Measurements from ENCODE around the gene MTHFD2.

The MTHFD2 gene

GRCh38 chr2:74191596-74192380 lies 6.6 kb upstream of the MTHFD2 start:
- CTCF ChIA-PET, result interaction anchor here (0.5 to 1.4 kb wide), 6 partner anchors 8 to 201 kb away, joined by 3 to 5 read pairs (median 3); partner anchors contain the start of gene BOLA3
- no peaks in the 10 kb centered on the region for H3K9me3 ChIP-seq (ENCODE audit: control insufficient read depth, insufficient read depth, low read depth, low read length)
- no peaks in the 10 kb centered on the region for H3K36me3 ChIP-seq (ENCODE audit: control insufficient read depth in 2 of 2, insufficient read depth in 1 of 2, low read length in 2 of 2)
- H3K27ac ChIP-seq (ENCODE audit: extremely low read depth, low read depth, low read length), result no peak overlapping the region
- POLR2A ChIA-PET, result interaction anchor here (1.7 kb wide), 1 partner anchor 13 kb away, joined by 10 read pairs; the partner anchor contains the start of gene MOB1A
- H3K4me1 ChIP-seq (ENCODE audit: control insufficient read depth, insufficient read depth, low read length), result no peaks in the 10 kb centered on the region
- no peak overlapping the region for H3K4me3 ChIP-seq (ENCODE audit: low read depth, low read length)
- no peak for TF ChIP-seq ZNF561 (tag by site-specific recombination; IDR thresholded peaks at IDR 0.05; ENCODE audit: borderline replicate concordance)
- TF ChIP-seq ZFHX2 (tag by site-specific recombination; conservative IDR thresholded peaks at IDR 0.05), result no peak
- no peak for TF ChIP-seq ZNF324 (tag by site-specific recombination; IDR thresholded peaks at IDR 0.05)
- no peak for TF ChIP-seq ZNF404 (tag by site-specific recombination; IDR thresholded peaks at IDR 0.05)
- TF ChIP-seq ZNF560 (tag by site-specific recombination; IDR thresholded peaks at IDR 0.05; ENCODE audit: borderline replicate concordance), result no peak
- TF ChIP-seq, protein P1, sequence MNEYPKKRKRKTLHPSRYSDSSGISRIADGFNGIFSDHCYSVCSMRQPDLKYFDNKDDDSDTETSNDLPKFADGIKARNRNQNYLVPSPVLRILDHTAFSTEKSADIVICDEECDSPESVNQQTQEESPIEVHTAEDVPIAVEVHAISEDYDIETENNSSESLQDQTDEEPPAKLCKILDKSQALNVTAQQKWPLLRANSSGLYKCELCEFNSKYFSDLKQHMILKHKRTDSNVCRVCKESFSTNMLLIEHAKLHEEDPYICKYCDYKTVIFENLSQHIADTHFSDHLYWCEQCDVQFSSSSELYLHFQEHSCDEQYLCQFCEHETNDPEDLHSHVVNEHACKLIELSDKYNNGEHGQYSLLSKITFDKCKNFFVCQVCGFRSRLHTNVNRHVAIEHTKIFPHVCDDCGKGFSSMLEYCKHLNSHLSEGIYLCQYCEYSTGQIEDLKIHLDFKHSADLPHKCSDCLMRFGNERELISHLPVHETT (tag by site-specific recombination; IDR thresholded peaks at IDR 0.05), result no peak
- TF ChIP-seq ZNF211 (tag by site-specific recombination; IDR thresholded peaks at IDR 0.05; ENCODE audit: low read depth), result no peak
- TF ChIP-seq ZNF341 (tag by site-specific recombination; IDR thresholded peaks at IDR 0.05; ENCODE audit: low read depth), result no peak
- TF ChIP-seq ZNF221 (tag by site-specific recombination; IDR thresholded peaks at IDR 0.05; ENCODE audit: borderline replicate concordance), result no peak
- TF ChIP-seq, protein P2, sequence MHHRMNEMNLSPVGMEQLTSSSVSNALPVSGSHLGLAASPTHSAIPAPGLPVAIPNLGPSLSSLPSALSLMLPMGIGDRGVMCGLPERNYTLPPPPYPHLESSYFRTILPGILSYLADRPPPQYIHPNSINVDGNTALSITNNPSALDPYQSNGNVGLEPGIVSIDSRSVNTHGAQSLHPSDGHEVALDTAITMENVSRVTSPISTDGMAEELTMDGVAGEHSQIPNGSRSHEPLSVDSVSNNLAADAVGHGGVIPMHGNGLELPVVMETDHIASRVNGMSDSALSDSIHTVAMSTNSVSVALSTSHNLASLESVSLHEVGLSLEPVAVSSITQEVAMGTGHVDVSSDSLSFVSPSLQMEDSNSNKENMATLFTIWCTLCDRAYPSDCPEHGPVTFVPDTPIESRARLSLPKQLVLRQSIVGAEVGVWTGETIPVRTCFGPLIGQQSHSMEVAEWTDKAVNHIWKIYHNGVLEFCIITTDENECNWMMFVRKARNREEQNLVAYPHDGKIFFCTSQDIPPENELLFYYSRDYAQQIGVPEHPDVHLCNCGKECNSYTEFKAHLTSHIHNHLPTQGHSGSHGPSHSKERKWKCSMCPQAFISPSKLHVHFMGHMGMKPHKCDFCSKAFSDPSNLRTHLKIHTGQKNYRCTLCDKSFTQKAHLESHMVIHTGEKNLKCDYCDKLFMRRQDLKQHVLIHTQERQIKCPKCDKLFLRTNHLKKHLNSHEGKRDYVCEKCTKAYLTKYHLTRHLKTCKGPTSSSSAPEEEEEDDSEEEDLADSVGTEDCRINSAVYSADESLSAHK (tag by site-specific recombination; IDR thresholded peaks at IDR 0.05), result no peak
- TF ChIP-seq ZNF133 (tag by site-specific recombination; IDR thresholded peaks at IDR 0.05), result no peak
- no peak for TF ChIP-seq SCRT2 (tag by site-specific recombination; IDR thresholded peaks at IDR 0.05)

- CTCF ChIA-PET, result no interaction called here
- no peak overlapping the region for H3K27ac ChIP-seq (ENCODE audit: extremely low read depth, low read depth, low read length)
- H3K9me3 ChIP-seq (ENCODE audit: control insufficient read depth, insufficient read depth, low read depth, low read length), result no peaks in the 10 kb centered on the region
- H3K36me3 ChIP-seq (ENCODE audit: control insufficient read depth in 2 of 2, insufficient read depth in 1 of 2, low read length in 2 of 2), result no peaks in the 10 kb centered on the region
- POLR2A ChIA-PET, result no interaction called here
- H3K4me3 ChIP-seq (ENCODE audit: low read depth, low read length), result no peak overlapping the region
- no peaks in the 10 kb centered on the region for H3K4me1 ChIP-seq (ENCODE audit: control insufficient read depth, insufficient read depth, low read length)
- TF ChIP-seq ZNF747 (tag by site-specific recombination; IDR thresholded peaks at IDR 0.05) (no peak), ZNF785 (tag by site-specific recombination; IDR thresholded peaks at IDR 0.05) (no peak), SALL2 (tag by site-specific recombination; IDR thresholded peaks at IDR 0.05; ENCODE audit: borderline replicate concordance) (no peak), ZNF169 (tag by site-specific recombination; IDR thresholded peaks at IDR 0.05) (no peak), SCRT1 (tag by site-specific recombination; IDR thresholded peaks at IDR 0.05; ENCODE audit: borderline replicate concordance) (no peak), ZNF660 (tag by site-specific recombination; IDR thresholded peaks at IDR 0.05) (no peak), ZNF19 (tag by site-specific recombination; IDR thresholded peaks at IDR 0.05; ENCODE audit: low read depth) (no peak), ZBTB1 (tag by site-specific recombination; IDR thresholded peaks at IDR 0.05) (no peak), ZBTB20 (tag by site-specific recombination; IDR thresholded peaks at IDR 0.05) (no peak), ZNF354C (tag by site-specific recombination; IDR thresholded peaks at IDR 0.05; ENCODE audit: borderline replicate concordance, low read depth) (no peak), ZNF623 (tag by site-specific recombination; IDR thresholded peaks at IDR 0.05) (no peak), HOXA7 (CRISPR knock-in tag; IDR thresholded peaks at IDR 0.05; ENCODE audit: borderline replicate concordance) (no peak), ZNF404 (tag by site-specific recombination; IDR thresholded peaks at IDR 0.05) (no peak), ZNF701 (tag by site-specific recombination; IDR thresholded peaks at IDR 0.05) (no peak), ZBTB17 (tag by site-specific recombination; IDR thresholded peaks at IDR 0.05) (no peak)
- TF ChIP-seq, protein P1 (tag by site-specific recombination; IDR thresholded peaks at IDR 0.05), result no peak
- TF ChIP-seq, protein P3, sequence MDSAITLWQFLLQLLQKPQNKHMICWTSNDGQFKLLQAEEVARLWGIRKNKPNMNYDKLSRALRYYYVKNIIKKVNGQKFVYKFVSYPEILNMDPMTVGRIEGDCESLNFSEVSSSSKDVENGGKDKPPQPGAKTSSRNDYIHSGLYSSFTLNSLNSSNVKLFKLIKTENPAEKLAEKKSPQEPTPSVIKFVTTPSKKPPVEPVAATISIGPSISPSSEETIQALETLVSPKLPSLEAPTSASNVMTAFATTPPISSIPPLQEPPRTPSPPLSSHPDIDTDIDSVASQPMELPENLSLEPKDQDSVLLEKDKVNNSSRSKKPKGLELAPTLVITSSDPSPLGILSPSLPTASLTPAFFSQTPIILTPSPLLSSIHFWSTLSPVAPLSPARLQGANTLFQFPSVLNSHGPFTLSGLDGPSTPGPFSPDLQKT (IDR thresholded peaks at IDR 0.05; ENCODE audit: borderline replicate concordance, low read depth, low read length), result no peak
These were observed 3.6 kb upstream of the MTHFD2 start for GRCh38 chr2:74194799-74195198.

Data from HEK293 (cell line).